Measurements from ENCODE around the gene LY6G6D.

Gene LY6G6D

GRCh38 chr6:31718265-31718664 is 3.1 kb downstream of the LY6G6D start:
- DNase-seq (ENCODE audit: low spot score) = no peak
- in situ Hi-C loops (cut with MboI; ENCODE audit: low pct_unique_long_range_greater_than_20kb, low sequenced_read_pairs, unreplicated experiment) = no loop called here
- TF ChIP-seq, protein P1, sequence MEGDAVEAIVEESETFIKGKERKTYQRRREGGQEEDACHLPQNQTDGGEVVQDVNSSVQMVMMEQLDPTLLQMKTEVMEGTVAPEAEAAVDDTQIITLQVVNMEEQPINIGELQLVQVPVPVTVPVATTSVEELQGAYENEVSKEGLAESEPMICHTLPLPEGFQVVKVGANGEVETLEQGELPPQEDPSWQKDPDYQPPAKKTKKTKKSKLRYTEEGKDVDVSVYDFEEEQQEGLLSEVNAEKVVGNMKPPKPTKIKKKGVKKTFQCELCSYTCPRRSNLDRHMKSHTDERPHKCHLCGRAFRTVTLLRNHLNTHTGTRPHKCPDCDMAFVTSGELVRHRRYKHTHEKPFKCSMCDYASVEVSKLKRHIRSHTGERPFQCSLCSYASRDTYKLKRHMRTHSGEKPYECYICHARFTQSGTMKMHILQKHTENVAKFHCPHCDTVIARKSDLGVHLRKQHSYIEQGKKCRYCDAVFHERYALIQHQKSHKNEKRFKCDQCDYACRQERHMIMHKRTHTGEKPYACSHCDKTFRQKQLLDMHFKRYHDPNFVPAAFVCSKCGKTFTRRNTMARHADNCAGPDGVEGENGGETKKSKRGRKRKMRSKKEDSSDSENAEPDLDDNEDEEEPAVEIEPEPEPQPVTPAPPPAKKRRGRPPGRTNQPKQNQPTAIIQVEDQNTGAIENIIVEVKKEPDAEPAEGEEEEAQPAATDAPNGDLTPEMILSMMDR (IDR thresholded peaks at IDR 0.05; ENCODE audit: extremely low read depth, insufficient read depth, missing control alignments) = no peak

- in situ Hi-C loops (cut with MboI; ENCODE audit: low pct_unique_long_range_greater_than_20kb, low sequenced_read_pairs, unreplicated experiment) = no loop called here
- DNase-seq (ENCODE audit: low spot score) = no peak
- TF ChIP-seq, protein P1 (IDR thresholded peaks at IDR 0.05; ENCODE audit: extremely low read depth, insufficient read depth, missing control alignments) = no peak
These were observed 3.9 kb downstream of the LY6G6D start for GRCh38 chr6:31719001-31719400.

- TF ChIP-seq, protein P1 (IDR thresholded peaks at IDR 0.05; ENCODE audit: extremely low read depth, insufficient read depth, missing control alignments) = no peak
- in situ Hi-C loops (cut with MboI; ENCODE audit: low pct_unique_long_range_greater_than_20kb, low sequenced_read_pairs, unreplicated experiment) = no loop called here
These were observed 5.1 kb downstream of the LY6G6D start for GRCh38 chr6:31720196-31720770.

GRCh38 chr6:31721351-31722020 is 6.3 kb downstream of the LY6G6D start, which contains the start of gene LY6G6C:
Gene LY6G6C, minus strand, starts transcription at chr6:31721746. Its CDS starts 67 bp downstream, at chr6:31721679.
- in situ Hi-C loops (cut with MboI; ENCODE audit: low pct_unique_long_range_greater_than_20kb, low sequenced_read_pairs, unreplicated experiment) = no loop called here
- TF ChIP-seq, protein P1 (IDR thresholded peaks at IDR 0.05; ENCODE audit: extremely low read depth, insufficient read depth, missing control alignments) = no peak
- no peak for DNase-seq (ENCODE audit: low spot score)

More at GRCh38 chr6:31720196-31720770, 5.1 kb downstream of the LY6G6D start:
- DNase-seq (ENCODE audit: low spot score) = no peak

- TF ChIP-seq, protein P1 (IDR thresholded peaks at IDR 0.05; ENCODE audit: extremely low read depth, insufficient read depth, missing control alignments) = no peak
- DNase-seq (ENCODE audit: low spot score) = no peak
- in situ Hi-C loops (cut with MboI; ENCODE audit: low pct_unique_long_range_greater_than_20kb, low sequenced_read_pairs, unreplicated experiment) = no loop called here
These were observed 7.0 kb downstream of the LY6G6D start for GRCh38 chr6:31722173-31722572.

GRCh38 chr6:31723245-31723979 is 8.3 kb downstream of the LY6G6D start, which contains the start of gene MPIG6B:
Gene MPIG6B, plus strand, starts transcription at chr6:31723373. Its CDS starts 11 bp downstream, at chr6:31723384.
- in situ Hi-C loops (cut with MboI; ENCODE audit: low pct_unique_long_range_greater_than_20kb, low sequenced_read_pairs, unreplicated experiment) = no loop called here

More at GRCh38 chr6:31723245-31723979, 8.3 kb downstream of the LY6G6D start, which contains the start of gene MPIG6B:
- no peak for DNase-seq (ENCODE audit: low spot score)
- TF ChIP-seq, protein P1 (IDR thresholded peaks at IDR 0.05; ENCODE audit: extremely low read depth, insufficient read depth, missing control alignments) = no peak
